GM12892 (cell line): ENCODE data around the gene SOCS3.

Source experiments
- DNase-seq: peaks from one replicate; pipeline ENCODE4 v3.0.0; 2011; ENCODE audit not compliant: insufficient read length
- FAIRE-seq: peaks from 2 replicates; lab custom pipeline; 2011; peaks lifted over from hg19 to GRCh38; lab: Jason Lieb, UNC
- POLR2A ChIP-seq: IDR thresholded peaks from 2 replicates; pipeline ENCODE4 v1.6.1; 2011; ENCODE audit warnings: low read depth, low read length, control low read depth
- POLR2AphosphoS5 ChIP-seq: IDR thresholded peaks from 2 replicates; pipeline ENCODE4 v1.6.1; 2011; ENCODE audit warnings: low read depth, low read length, control low read depth
- TAF1 ChIP-seq: IDR thresholded peaks from 2 replicates; pipeline ENCODE4 v1.6.1; 2011; ENCODE audit warnings: low read depth, mild to moderate bottlenecking, control low read depth, low read length, borderline replicate concordance

The SOCS3 gene

GRCh38 chr17:78374631-78375274 is 14.9 kb upstream of the SOCS3 start:
- TF ChIP-seq TAF1 (no peak), POLR2A (no peak), POLR2AphosphoS5 (no peak)
- FAIRE-seq, result no peak
- DNase-seq, result no peak

- DNase-seq, result no peak
- no peak for FAIRE-seq
- TF ChIP-seq TAF1 (no peak), POLR2A (no peak), POLR2AphosphoS5 (no peak)
Measured at GRCh38 chr17:78374189-78374588, 14.3 kb upstream of the SOCS3 start.

- TF ChIP-seq POLR2AphosphoS5 (no peak), TAF1 (no peak), POLR2A (no peak)
- FAIRE-seq (no peak), DNase-seq (no peak)
Measured at GRCh38 chr17:78372841-78373240, 13.0 kb upstream of the SOCS3 start.

GRCh38 chr17:78371056-78371455 is 11.2 kb upstream of the SOCS3 start:
- no peak for DNase-seq
- FAIRE-seq, result no peak
- TF ChIP-seq POLR2A, result no peak
- TF ChIP-seq POLR2AphosphoS5, result no peak
- TF ChIP-seq TAF1, result no peak

- FAIRE-seq (no peak), DNase-seq (no peak)
- TF ChIP-seq TAF1 (no peak), POLR2AphosphoS5 (no peak), POLR2A (no peak)
Measured at GRCh38 chr17:78369791-78370381, 10.0 kb upstream of the SOCS3 start.

DNA sequence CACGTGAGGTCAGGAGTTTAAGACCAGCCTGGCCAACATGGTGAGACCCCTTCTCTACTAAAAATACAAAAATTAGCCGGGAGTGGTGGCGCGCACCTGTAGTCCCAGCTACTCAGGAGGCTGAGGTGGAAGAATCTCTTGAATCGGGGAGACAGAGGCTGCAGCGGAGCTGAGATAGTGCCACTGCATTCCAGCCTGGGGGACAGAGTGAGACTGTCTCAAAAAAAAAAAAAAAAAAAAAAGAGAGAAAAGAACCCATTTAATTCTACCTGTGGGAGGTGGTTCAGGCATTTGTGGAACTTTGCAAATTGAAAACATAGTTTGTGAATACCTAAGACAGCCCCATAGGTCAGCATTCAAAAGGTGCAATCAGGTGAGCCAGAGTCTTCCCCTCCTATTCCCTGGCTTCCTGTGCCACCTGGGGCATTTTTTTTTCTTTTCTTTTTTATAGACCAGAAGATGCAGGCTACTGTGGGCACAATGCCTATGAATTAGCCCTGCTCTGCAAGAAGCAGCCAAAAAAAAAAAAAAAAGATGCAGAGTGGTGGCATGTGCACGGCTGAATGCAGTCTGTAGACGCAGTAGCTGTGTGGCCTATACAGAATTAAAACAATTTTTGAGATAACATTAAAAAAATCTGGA is 9.1 kb upstream of the SOCS3 start:
- TF ChIP-seq TAF1 (no peak), POLR2A (no peak), POLR2AphosphoS5 (no peak)
- FAIRE-seq (no peak), DNase-seq (no peak)

- no peak for TF ChIP-seq POLR2A
- no peak for TF ChIP-seq POLR2AphosphoS5
- TF ChIP-seq TAF1, result no peak
- no peak for FAIRE-seq
- DNase-seq, result no peak
Measured at GRCh38 chr17:78368348-78368747, 8.5 kb upstream of the SOCS3 start.

GRCh38 chr17:78367193-78367592 is 7.3 kb upstream of the SOCS3 start:
- no peak for FAIRE-seq
- TF ChIP-seq POLR2A (no peak), TAF1 (no peak), POLR2AphosphoS5 (no peak)
- no peak for DNase-seq

- FAIRE-seq (no peak), DNase-seq (no peak)
- TF ChIP-seq POLR2A (no peak), POLR2AphosphoS5 (no peak)
Measured at GRCh38 chr17:78366109-78366848, 6.4 kb upstream of the SOCS3 start.

DNA sequence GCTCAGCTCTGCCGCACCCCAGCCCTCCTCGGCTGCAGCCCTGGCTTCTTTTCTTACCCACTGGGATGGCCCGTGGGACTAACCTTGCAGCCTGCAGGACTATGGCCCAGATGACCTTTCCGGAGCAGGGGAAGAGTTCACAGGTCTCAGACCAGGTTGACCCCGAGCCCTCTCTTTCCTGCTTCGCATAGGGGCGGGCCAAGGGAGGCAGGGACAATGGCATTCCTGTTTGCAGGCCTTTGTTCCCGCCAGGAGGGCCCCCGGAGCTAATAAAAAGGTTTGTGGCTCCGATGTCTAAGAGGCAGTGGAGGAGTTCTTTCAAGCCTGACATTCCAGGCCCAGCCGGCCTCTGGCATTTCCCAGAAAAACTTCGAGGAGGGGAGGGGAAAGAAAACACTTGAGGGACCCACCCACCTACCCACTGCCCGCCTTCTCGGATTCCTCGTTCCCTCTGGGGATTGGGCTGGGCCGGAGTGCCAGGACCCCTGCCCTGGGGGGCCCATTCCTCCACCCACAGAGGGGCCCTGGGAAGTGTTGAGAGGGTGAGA is 5.8 kb upstream of the SOCS3 start:
- DNase-seq (no peak), FAIRE-seq (no peak)
- no peak for TF ChIP-seq TAF1
- no peak for TF ChIP-seq POLR2A
- TF ChIP-seq POLR2AphosphoS5, result no peak
